ENCODE results near the gene SEC22C.

DNA sequence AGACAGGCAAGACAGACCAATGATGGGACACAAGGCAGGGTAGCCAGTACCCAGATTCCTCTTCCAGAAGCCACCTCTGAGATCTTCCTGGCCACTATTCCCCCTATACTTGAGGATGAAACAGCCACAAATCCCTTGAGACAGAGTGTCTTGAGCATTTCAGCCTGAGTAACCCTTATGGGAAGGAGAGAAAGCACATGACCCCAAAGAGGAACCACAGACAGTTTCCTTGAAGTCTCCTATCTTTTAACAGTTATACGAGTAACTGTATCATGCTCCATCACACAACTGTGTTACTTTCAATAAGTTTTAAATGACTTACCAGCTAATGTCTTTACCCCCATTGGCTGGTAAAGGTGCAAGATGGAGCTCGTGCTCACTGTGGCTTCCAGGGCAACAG, 70.0 kb downstream of the SEC22C start:
- TF ChIP-seq, protein P1, sequence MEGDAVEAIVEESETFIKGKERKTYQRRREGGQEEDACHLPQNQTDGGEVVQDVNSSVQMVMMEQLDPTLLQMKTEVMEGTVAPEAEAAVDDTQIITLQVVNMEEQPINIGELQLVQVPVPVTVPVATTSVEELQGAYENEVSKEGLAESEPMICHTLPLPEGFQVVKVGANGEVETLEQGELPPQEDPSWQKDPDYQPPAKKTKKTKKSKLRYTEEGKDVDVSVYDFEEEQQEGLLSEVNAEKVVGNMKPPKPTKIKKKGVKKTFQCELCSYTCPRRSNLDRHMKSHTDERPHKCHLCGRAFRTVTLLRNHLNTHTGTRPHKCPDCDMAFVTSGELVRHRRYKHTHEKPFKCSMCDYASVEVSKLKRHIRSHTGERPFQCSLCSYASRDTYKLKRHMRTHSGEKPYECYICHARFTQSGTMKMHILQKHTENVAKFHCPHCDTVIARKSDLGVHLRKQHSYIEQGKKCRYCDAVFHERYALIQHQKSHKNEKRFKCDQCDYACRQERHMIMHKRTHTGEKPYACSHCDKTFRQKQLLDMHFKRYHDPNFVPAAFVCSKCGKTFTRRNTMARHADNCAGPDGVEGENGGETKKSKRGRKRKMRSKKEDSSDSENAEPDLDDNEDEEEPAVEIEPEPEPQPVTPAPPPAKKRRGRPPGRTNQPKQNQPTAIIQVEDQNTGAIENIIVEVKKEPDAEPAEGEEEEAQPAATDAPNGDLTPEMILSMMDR (IDR thresholded peaks at IDR 0.05) = no peak
- TF ChIP-seq POLR2A (IDR thresholded peaks at IDR 0.05) = no peak
